Adrenal gland (tissue), 5 donors: Measurements from ENCODE around the gene LAMC2.

Experiments used
- CTCF ChIP-seq, 6 experiments: fragments of 450-650 bp in 4 of 6; fragments of 200-600 bp in 2 of 6; sonication (generic) in 1 of 6; IDR thresholded peaks; 1 replicate in 5 of 6; 2 replicates in 1 of 6; pipeline versions ENCODE4 v1.5.1 to v1.8.0; 2016 to 2021; ENCODE audit warnings: antibody characterized with exemption in 6 of 6, mild to moderate bottlenecking in 2 of 6, moderate library complexity in 1 of 6
- POLR2A ChIP-seq, 2 donors: fragments of 450-650 bp; IDR thresholded peaks; one replicate each; pipeline ENCODE4 v1.6.1; 2017; ENCODE audit warnings: antibody characterized with exemption in 2 of 2, mild to moderate bottlenecking in 2 of 2, moderate library complexity in 1 of 2
- donor health status: DM: no; HTN: no; CAD: no.

GRCh38 chr1:183137782-183138181, 48.3 kb upstream of the LAMC2 start:
- no peak for TF ChIP-seq CTCF (IDR thresholded peaks at IDR 0.05)
- TF ChIP-seq POLR2A (IDR thresholded peaks at IDR 0.05), result no peak
